Gastrocnemius medialis (tissue), 4 donors: Measurements from ENCODE around the gene CDKN2AIP.

Experiments used
- CTCF ChIP-seq, 5 experiments: fragments of 450-650 bp in 3 of 5; fragments of 200-600 bp in 2 of 5; sonication (generic) in 2 of 5; IDR thresholded peaks in 4 of 5; conservative IDR thresholded peaks in 1 of 5; 1 replicate in 4 of 5; 2 replicates in 1 of 5; pipeline ENCODE4 v1.5.1; 2016 to 2019; ENCODE audit warnings: antibody characterized with exemption in 5 of 5, mild to moderate bottlenecking in 3 of 5, moderate library complexity in 3 of 5
- POLR2A ChIP-seq, 2 donors: fragments of 450-650 bp; IDR thresholded peaks; one replicate each; pipeline ENCODE4 v1.6.1; 2017; ENCODE audit warnings: antibody characterized with exemption in 2 of 2, mild to moderate bottlenecking in 2 of 2, moderate library complexity in 2 of 2

GRCh38 chr4:183401473-183401872 lies 43.0 kb upstream of the CDKN2AIP start:
- TF ChIP-seq CTCF (IDR thresholded peaks at IDR 0.05 in 4 of 5, conservative IDR thresholded peaks at IDR 0.05 in 1 of 5), result no peak
- TF ChIP-seq POLR2A (IDR thresholded peaks at IDR 0.05), result no peak
